ENCODE results near the gene ZFP36.

Gene ZFP36

GRCh38 chr19:39430675-39431593 lies 24.3 kb downstream of the ZFP36 start:
- DNase-seq = peak; percentile 49
- no peak overlapping the region for H3K4me3 Mint-ChIP-seq
- peak overlapping the region; percentile 86 for H3K27ac Mint-ChIP-seq
- H3K36me3 Mint-ChIP-seq = peaks cover 35% of the 10 kb centered on the region
- no peaks in the 10 kb centered on the region for H3K9me3 Mint-ChIP-seq
- peaks cover 44% of the 10 kb centered on the region for H3K4me1 Mint-ChIP-seq
- peaks cover 3% of the 10 kb centered on the region for H3K27me3 Mint-ChIP-seq
- CTCF ChIA-PET = interaction anchor here (2.0 kb wide), 1 partner anchor 17 kb away, joined by 4 read pairs; no protein-coding TSS in a partner anchor

DNA sequence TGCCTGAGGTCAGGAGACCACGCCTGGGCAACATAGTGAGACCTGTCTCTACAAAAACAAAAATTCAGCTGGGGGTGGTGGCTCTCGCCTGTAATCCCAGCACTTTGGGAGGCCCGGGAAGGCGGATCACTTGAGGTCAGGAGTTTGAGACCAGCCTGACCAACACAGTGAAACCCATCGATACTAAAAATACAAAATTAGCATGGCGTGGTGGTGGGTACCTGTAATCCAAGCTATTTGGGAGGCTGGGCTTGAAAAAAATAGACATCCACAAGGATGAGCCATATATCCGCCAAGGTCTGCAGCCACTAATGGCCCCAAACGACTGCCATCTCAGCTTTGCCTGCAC lies 26.0 kb downstream of the ZFP36 start:
- H3K27ac Mint-ChIP-seq = peak overlapping the region; percentile 49
- no peaks in the 10 kb centered on the region for H3K9me3 Mint-ChIP-seq
- H3K4me3 Mint-ChIP-seq = no peak overlapping the region
- no peak for DNase-seq
- CTCF ChIA-PET = interaction anchor here (1.0 to 2.0 kb wide), 2 partner anchors 19 to 35 kb away, joined by 3 to 4 read pairs; no protein-coding TSS in a partner anchor
- H3K27me3 Mint-ChIP-seq = peaks cover 17% of the 10 kb centered on the region
- H3K36me3 Mint-ChIP-seq = peaks cover 37% of the 10 kb centered on the region
- H3K4me1 Mint-ChIP-seq = peaks cover 57% of the 10 kb centered on the region

GRCh38 chr19:39433480-39434079 lies 26.9 kb downstream of the ZFP36 start:
- DNase-seq = no peak
- H3K4me1 Mint-ChIP-seq = peaks cover 57% of the 10 kb centered on the region
- peaks cover 37% of the 10 kb centered on the region for H3K36me3 Mint-ChIP-seq
- CTCF ChIA-PET = no interaction called here
- H3K27ac Mint-ChIP-seq = no peak overlapping the region
- H3K4me3 Mint-ChIP-seq = peak overlapping the region; percentile 18
- no peaks in the 10 kb centered on the region for H3K9me3 Mint-ChIP-seq
- peaks cover 18% of the 10 kb centered on the region for H3K27me3 Mint-ChIP-seq

- H3K9me3 Mint-ChIP-seq = no peaks in the 10 kb centered on the region
- no peak for DNase-seq
- CTCF ChIA-PET = interaction anchor here (0.8 to 1.8 kb wide), 4 partner anchors 10 to 75 kb away, joined by 3 to 8 read pairs (median 4); partner anchors contain the start of gene PLEKHG2
- H3K4me1 Mint-ChIP-seq = peaks cover 57% of the 10 kb centered on the region
- peak overlapping the region; percentile 100 for H3K4me3 Mint-ChIP-seq
- peaks cover 18% of the 10 kb centered on the region for H3K27me3 Mint-ChIP-seq
- peak overlapping the region; percentile 99 for H3K27ac Mint-ChIP-seq
- H3K36me3 Mint-ChIP-seq = peaks cover 37% of the 10 kb centered on the region
Measured at GRCh38 chr19:39434123-39435076, 27.8 kb downstream of the ZFP36 start.

GRCh38 chr19:39435499-39436349 lies 29.1 kb downstream of the ZFP36 start, which contains the start of gene RPS16:
Gene RPS16 (minus strand): TSS chr19:39435949. CDS start chr19:39435895, 54 bp downstream.
- H3K9me3 Mint-ChIP-seq = no peaks in the 10 kb centered on the region
- DNase-seq = peak; percentile 99
- peaks cover 61% of the 10 kb centered on the region for H3K4me1 Mint-ChIP-seq
- H3K4me3 Mint-ChIP-seq = peak within 1 kb of the TSS; percentile 100
- H3K27me3 Mint-ChIP-seq = peaks cover 18% of the 10 kb centered on the region
- H3K27ac Mint-ChIP-seq = peak within 1 kb of the TSS; percentile 99
- H3K36me3 Mint-ChIP-seq = peaks cover 36% of the 10 kb centered on the region
- CTCF ChIA-PET = interaction anchor here (0.8 to 1.8 kb wide), 10 partner anchors 12 to 97 kb away, joined by 3 to 8 read pairs (median 3); partner anchors contain the start of genes EID2B and PLEKHG2

DNA sequence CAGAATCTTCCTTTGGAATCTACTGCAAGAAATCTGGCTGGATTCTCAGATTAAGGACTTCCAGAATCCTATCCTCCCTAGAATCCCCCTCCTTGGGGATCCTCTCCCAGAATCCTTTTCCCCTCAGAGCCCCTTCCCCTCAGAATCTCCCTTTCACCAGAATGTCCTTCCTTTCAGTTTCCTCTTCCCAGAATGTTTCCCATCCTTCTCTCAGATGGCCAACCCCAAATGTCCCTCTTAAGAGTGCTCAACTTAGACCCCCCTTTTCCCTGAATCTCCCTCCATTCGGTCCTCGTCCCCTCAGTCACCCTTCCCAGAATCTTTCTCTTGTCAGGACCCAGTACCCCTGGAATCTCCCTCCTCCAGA lies 29.7 kb downstream of the ZFP36 start:
- Mint-ChIP-seq H3K27ac (peak overlapping the region; percentile 99), H3K36me3 (peaks cover 34% of the 10 kb centered on the region), H3K9me3 (no peaks in the 10 kb centered on the region), H3K4me1 (peaks cover 57% of the 10 kb centered on the region), H3K27me3 (peaks cover 18% of the 10 kb centered on the region), H3K4me3 (peak overlapping the region; percentile 100)
- no peak for DNase-seq
- CTCF ChIA-PET = interaction anchor here (0.9 to 1.8 kb wide), 6 partner anchors 12 to 96 kb away, joined by 3 to 8 read pairs (median 4); partner anchors contain the start of genes EID2B and PLEKHG2

DNA sequence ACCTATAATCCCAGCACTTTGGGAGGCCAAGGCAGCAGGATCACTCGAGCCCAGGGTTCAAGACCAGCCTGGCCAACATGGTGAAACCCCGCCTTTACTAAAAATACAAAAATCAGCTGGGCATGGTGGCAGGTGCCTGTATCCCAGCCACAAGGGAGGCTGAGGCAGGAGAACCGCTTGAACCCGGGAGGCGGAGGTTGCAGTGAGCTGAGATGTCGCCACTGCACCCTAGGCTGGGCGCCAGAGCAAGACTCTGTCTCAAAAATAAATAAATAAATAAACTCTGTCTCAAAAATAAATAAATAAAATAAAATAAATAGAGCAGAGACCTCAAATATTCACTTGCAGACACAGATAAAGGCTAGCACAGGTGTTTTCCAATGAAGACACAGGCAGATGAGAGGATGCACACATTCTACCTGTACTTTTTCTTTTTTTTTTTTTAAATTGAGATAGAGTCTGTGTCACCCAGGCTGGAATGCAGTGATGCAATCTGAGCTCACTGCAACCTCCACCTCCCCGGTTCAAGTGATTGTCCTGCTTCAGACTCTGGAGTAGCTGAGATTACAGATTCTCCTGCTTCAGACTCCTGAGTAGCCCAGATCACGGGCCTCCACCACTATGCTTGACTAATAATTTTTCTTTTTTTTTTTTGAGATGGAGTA lies 31.8 kb downstream of the ZFP36 start:
- no peak overlapping the region for H3K27ac Mint-ChIP-seq
- H3K36me3 Mint-ChIP-seq = peaks cover 24% of the 10 kb centered on the region
- H3K9me3 Mint-ChIP-seq = no peaks in the 10 kb centered on the region
- H3K4me3 Mint-ChIP-seq = no peak overlapping the region
- DNase-seq = no peak
- H3K4me1 Mint-ChIP-seq = peaks cover 46% of the 10 kb centered on the region
- CTCF ChIA-PET = interaction anchor here (0.7 to 4.3 kb wide), 2 partner anchors 95 to 110 kb away, joined by 6 to 53 read pairs; partner anchors contain the start of gene EID2B
- peaks cover 18% of the 10 kb centered on the region for H3K27me3 Mint-ChIP-seq

GRCh38 chr19:39444598-39445195 lies 38.0 kb downstream of the ZFP36 start:
- Mint-ChIP-seq H3K9me3 (no peaks in the 10 kb centered on the region), H3K4me3 (peak overlapping the region; percentile 86), H3K27me3 (no peaks in the 10 kb centered on the region), H3K27ac (peak overlapping the region; percentile 93), H3K4me1 (peaks cover 54% of the 10 kb centered on the region), H3K36me3 (peaks cover 34% of the 10 kb centered on the region)
- CTCF ChIA-PET = no interaction called here
- no peak for DNase-seq

GRCh38 chr19:39445196-39446111 lies 38.8 kb downstream of the ZFP36 start, which contains the start of gene SUPT5H:
Gene SUPT5H (plus strand): TSS chr19:39445582. CDS start chr19:39445891, 309 bp downstream.
- Mint-ChIP-seq H3K27me3 (no peaks in the 10 kb centered on the region), H3K9me3 (no peaks in the 10 kb centered on the region), H3K4me1 (peaks cover 54% of the 10 kb centered on the region), H3K4me3 (peak within 1 kb of the TSS; percentile 86), H3K36me3 (peaks cover 34% of the 10 kb centered on the region), H3K27ac (peak within 1 kb of the TSS; percentile 93)
- CTCF ChIA-PET = interaction anchor here (0.6 to 1.3 kb wide), 2 partner anchors 88 to 635 kb away, joined by 3 to 5 read pairs; partner anchors contain the start of gene EID2B
- DNase-seq = peak; percentile 99

GRCh38 chr19:39446365-39447084 lies 39.9 kb downstream of the ZFP36 start:
- H3K4me1 Mint-ChIP-seq = peaks cover 55% of the 10 kb centered on the region
- H3K36me3 Mint-ChIP-seq = peaks cover 37% of the 10 kb centered on the region

GRCh38 chr19:39448271-39448670 lies 41.6 kb downstream of the ZFP36 start:
- peak overlapping the region; percentile 86 for H3K4me3 Mint-ChIP-seq
- CTCF ChIA-PET = no interaction called here
- H3K9me3 Mint-ChIP-seq = no peaks in the 10 kb centered on the region
- no peaks in the 10 kb centered on the region for H3K27me3 Mint-ChIP-seq
- peak overlapping the region; percentile 93 for H3K27ac Mint-ChIP-seq
- peak; percentile 39 for DNase-seq
- peaks cover 64% of the 10 kb centered on the region for H3K4me1 Mint-ChIP-seq
- H3K36me3 Mint-ChIP-seq = peaks cover 53% of the 10 kb centered on the region

More at GRCh38 chr19:39446365-39447084, 39.9 kb downstream of the ZFP36 start:
- no peaks in the 10 kb centered on the region for H3K9me3 Mint-ChIP-seq
- peak overlapping the region; percentile 93 for H3K27ac Mint-ChIP-seq
- H3K4me3 Mint-ChIP-seq = peak overlapping the region; percentile 86
- CTCF ChIA-PET = interaction anchor here (1.3 kb wide), 1 partner anchor 86 kb away, joined by 5 read pairs; the partner anchor contains the start of gene EID2B
- no peaks in the 10 kb centered on the region for H3K27me3 Mint-ChIP-seq
- no peak for DNase-seq
